ENCODE results near the gene DGKB.

The DGKB gene

DNA sequence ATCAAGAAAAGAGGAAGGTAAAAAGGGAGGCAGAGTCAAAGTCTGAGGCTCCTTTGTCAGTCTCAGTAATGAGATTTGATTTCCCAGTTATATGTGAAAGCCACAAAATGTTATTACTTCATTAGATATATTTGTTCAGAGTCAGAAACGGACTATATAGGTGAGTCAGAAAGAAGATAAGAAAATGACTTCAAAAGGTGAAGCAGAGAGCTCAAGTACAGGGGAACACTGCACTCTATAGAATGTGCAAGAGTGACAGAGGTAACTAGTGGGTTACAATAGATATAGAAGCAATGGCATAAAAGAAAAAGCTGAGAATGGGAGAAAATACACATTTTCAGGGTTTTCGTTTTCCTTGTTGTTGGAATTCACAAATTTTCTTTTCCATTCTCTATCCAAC is 43.3 kb downstream of the DGKB start:
- no peak for DNase-seq (ENCODE audit: low spot score)

DNA sequence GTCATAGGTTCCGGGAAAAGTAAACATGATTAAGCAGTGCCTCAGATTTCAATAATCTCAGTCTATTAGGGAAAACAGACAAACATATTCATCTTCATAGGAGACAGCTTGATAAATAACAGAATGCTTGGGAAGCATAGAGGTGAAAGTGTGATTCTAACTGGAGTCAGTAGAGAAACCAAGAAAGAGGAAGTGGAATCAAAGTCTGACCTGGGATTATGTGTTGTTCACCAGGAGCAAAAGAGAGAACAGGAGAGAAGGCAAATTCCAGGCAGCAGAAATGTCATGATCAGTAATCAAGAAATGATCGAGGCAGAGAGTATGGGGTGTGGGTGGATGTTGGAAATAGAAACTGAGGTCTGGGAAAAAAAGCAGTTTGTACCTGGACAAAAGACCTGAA is 43.7 kb downstream of the DGKB start:
- no peak for DNase-seq (ENCODE audit: low spot score)

DNA sequence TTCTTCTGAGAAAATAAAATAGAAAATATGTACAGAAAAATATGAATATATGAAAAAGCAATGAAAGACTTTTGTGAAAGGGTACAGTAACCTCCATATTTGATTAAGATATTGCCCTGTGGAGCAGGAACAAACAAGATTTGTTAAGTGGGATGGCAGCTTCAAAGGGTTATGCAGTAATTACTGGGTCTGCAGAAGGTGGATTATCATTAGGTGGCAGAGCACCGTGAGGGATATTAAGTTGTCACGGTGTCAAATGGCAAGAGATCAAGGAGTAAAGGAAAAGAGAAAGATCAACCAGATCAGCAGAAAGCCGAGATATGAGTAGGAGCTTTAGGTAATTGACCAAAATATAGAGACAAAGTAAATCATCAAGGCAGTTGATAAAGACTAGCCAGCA is 44.1 kb downstream of the DGKB start:
- DNase-seq (ENCODE audit: low spot score): no peak

DNA sequence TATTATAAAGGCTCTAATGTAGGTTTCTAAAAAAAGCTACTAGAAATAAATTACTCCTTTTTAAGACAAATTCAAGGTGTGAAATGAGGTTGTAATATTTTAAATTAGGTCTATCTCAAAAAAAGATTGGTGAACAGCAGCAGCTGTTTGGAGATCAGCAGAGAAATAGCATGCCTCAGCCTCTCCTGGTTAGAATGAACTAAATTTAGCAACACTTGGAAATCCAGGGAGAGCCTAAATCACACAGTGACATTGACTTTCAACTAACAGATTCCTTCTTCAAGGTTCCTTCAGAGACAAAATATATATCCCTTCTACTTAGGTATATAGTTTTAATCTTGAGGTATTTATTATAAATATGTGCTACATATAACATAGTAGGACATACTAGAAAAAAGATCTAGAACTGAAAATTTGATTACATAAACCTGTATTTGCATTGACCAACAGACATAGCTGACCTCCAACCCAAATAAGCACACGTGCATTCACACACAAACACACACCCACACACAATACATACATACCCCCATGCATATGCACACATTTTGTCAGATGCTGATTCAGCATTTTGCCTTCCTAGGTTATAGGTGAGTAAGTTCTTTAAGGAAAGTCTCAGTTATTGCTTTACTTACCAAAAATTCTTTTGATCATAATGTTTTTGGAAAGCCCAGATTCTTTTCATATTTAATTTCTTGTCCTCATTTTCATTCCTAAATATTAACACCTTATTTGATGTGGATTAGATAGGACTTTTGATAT is 47.3 kb downstream of the DGKB start:
- DNase-seq (ENCODE audit: low spot score): no peak

DNA sequence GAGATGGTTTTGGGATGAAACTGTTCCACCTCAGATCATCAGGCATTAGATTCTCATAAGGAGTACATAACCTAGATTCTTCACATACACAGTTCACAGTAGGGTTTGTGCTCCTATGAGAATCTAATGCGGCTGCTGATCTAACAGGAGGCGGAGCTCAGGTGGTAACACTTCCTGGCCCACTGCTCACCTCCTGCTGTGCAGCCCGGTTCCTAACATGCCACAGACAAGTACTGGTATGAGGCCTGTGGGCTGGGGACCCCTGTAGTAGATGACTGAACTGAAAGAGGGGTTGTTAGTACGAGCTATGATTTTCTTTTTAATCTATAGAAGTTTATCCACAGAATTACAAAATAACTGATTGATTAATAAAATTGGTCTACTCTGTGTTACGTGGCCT is 48.1 kb downstream of the DGKB start:
- no peak for DNase-seq (ENCODE audit: low spot score)

DNA sequence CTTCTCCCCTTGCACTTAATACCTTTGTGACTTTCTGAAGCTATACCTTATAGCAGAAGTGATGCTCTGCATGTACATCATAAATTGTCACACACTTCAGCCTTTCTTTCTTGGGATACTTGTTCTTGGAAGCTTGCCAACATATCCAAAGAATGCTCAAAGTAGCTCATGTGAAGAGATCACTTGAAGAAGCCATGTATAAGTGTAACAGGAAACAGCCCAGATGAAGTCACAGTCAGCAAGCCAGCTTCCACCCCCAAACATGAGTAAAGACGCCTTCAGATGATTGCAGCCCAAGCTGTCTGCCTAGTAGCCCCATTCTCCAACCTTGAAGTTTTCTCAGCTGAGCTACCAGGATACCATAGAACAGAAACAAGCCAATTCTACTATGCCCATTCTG is 50.9 kb downstream of the DGKB start:
- no peak for DNase-seq (ENCODE audit: low spot score)

DNA sequence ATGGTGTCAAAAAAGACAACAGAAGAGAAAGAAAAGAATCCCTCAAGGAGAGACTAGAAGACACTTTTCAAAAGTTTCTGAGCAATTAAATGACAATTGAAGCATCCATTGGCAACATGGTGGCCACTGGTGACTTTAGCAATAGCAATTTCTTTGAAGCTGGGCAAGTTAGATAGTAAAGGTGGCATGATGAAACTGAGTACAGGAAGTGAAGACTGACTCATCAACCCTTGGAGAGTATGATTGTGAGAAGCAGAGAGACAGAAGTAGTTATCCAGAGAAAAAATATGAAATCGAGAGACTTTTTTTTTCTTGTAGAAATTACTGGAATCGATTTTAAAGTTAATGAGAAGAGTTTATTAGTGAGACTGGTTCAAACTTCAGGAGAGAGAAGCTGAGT is 52.5 kb downstream of the DGKB start:
- no peak for DNase-seq (ENCODE audit: low spot score)

DNA sequence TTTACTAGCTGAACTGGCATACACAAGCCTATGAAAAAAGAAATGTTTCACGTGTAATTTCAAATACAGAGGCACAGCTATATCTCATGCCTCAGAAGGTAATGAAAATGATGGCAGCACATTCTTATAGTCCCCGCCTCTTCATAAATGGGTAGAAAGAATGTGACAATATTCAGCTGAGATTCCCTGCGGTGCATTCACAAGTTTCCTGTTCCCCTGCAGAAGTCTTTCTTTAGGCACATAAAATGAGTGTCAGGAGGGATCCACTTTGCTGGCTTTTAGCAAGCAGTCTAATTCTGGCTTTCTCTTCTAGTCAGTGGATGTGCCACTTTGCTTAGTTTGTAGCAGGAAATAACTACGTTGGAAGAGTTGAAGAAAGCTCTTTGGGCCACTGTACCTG is 56.1 kb downstream of the DGKB start:
- DNase-seq (ENCODE audit: low spot score): no peak

DNA sequence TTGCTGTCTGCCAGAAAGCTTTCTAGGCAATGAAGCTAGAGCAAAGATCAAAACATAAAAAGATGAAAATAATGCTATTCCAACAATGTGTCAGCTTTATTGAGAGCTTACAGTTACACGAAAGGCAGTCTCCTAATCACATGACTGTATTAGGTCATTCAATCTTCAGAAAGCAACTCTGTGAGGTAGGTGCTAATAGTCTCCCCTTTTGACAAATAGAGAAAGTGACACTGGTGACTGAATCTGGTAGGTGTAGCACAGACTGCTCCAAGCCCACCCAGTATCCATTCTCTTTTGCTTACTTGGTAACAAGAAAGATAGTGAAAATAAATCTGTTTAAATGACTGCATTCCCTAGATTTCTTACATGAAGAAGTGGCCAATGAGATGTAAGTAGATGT is 58.8 kb downstream of the DGKB start:
- DNase-seq (ENCODE audit: low spot score): no peak

DNA sequence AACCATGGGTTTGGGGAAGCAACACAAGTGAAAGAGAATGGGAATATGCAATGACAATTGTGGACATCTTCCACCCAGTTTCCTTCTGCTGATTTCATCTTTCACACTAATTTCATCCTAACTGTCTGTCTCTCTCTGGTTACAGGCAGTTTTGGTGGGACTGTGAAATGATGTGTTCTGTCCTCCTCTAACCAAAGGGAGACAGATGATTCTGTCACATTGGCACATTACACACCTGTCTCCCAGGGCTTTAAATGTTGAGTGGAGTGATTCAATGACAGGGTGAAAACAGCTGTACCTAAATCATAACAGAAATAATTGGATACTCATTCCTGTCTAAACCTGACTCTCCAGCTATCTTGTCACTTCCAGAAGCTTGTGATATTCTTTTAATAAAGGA is 60.0 kb downstream of the DGKB start:
- no peak for DNase-seq (ENCODE audit: low spot score)

DNA sequence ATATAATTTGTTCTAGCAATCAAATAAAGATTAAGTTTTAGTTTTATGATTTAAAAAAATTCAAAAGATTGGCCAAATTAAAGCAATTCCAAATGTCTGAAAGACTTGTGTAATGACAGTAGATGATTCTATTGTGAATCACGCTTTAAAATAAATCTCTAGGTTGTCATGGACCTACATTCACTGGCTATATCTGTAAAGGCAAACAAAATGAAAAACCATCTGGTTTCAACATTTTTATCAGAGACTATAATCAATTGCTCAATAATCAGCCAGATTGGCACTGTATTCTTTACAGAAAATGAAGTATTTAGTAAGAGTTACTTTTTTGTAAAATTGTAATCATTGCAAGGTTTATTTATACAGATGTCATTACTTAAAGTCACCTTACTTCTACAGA is 60.7 kb downstream of the DGKB start:
- DNase-seq (ENCODE audit: low spot score): no peak

DNA sequence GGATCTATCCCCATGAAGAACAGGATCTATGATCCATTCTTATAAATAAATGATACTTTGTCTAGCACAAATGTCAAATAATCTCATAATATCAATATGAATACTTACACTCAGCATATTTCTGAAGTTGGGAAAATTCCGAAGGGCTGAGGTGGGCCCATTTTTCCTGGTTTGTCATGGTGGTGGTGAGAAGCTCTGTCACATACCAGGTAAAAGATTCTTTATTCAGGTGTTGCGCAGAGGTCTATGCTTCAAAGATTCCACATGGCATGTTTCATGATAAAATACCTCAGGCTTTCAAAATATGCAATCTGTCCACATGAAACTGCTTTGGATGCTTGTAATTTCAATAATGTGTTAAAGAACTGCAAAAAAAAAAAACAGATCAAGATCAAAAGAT is 61.5 kb downstream of the DGKB start:
- no peak for DNase-seq (ENCODE audit: low spot score)

DNA sequence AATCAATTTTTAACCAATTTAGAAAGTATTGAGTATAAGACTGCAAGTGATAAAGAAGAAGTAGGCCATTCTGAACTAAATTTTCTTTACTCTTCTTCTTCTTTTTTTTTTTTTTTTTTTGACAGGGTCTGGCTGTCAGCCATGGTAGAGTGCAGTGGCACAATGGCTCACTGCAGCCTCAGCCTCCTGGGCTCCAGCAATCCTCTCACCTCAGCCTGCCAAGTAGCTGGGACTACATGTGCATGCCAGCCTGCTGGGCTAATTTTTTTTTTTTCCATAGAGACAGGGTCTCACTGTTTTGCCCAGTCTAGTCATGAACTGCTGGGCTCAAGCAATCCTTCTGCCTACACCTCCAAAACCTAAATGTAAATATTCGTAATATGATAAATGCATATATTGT is 63.2 kb downstream of the DGKB start:
- no peak for DNase-seq (ENCODE audit: low spot score)

DNA sequence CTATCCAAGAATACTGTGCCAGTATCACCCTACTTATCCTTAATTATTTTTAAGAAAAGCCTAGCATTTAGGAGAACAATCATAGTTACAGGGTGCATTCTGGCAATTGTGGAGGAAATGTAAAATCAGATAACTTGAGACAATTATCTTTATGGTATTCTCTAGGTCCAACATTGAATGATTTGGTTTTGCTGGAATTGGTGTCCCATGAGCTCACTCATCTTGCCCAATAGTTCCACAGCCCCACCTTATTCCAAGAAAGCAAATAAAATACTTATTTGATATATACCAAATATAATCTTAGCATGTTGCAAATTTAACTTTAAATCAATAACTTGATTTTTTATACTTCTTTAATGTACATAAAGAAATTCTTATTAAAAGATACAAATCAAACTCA is 65.3 kb downstream of the DGKB start:
- no peak for DNase-seq (ENCODE audit: low spot score)

DNA sequence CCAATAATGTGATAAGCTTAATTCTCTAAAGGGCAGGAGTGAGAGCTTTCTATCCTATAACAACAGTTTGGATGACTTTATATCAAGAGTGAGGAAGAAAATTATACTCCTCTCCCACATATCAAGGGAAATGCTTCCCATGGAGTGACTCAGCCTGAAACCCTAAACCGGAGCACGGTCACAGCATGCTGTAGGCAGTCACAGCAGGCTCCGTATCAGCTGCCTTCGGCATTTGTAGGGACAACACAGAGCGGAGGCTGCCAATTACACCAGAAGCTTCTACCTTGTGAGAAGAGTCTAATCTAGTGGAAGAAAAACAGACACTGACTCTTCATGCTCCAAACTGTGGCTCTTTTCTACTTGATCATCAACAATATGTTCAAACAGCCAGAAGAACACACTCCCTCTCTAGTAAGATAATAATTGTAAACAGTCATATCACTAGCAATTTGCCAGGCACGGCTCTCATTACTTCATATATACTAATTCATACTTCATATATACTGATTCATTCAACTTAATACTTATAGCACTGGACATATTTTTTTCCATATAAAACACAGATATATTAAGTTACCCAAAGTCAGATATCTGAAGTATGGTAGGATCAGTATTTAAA is 65.9 kb downstream of the DGKB start:
- DNase-seq (ENCODE audit: low spot score): no peak

DNA sequence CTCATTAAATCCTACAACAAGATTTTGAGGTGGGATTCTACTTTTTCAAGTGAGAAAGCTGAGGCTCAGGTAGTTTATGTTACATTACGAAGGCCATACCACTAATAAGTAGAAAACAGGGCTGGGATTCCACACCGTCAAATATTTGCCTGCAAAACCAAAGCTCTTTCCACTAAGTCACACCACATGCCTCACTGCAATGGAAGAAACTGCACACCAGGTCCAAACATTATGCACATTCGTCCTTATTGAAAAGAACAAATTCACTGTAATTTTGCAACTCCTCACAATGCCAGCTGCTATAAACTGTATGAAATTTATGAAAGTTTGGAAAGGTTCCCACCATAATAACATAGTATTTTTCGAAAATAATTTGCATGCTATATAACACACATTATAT is 66.5 kb downstream of the DGKB start:
- no peak for DNase-seq (ENCODE audit: low spot score)

DNA sequence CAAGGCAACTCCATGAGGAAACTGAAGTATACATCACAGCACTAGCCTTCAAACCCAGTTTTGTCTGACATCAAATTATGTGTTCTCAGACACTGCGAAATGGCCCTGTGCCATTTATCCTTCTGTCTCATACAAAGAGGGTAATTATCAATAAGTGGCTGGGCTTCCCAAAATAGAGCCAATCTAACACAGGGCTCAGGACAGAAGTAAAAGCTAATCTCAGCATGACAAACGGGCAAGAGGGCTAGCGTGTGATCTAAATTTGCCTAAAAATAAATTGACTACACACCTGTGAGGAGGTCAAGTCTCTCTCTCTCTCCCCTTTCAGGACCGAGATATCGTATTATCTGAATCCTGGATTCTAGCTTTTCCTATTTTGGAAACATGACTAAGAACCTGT is 67.2 kb downstream of the DGKB start:
- no peak for DNase-seq (ENCODE audit: low spot score)

DNA sequence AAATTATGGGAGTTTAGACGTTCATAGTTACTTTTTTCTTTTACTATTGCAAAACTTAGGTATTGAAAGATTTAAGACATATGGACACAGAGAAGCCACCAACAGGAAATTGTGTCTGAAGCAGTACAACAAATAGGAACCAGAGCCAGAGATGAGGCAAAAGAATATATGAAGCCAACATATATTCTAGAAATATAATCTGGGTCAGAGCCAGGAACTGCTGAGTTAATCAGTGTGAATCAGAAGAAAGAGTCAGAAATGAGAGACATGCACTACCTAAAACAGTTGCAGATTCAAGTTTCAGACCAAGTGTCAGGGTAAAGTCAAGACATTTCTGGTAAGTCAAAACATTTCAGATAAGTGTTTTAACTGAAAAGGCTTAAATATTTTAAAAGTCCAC is 67.7 kb downstream of the DGKB start:
- DNase-seq (ENCODE audit: low spot score): no peak

DNA sequence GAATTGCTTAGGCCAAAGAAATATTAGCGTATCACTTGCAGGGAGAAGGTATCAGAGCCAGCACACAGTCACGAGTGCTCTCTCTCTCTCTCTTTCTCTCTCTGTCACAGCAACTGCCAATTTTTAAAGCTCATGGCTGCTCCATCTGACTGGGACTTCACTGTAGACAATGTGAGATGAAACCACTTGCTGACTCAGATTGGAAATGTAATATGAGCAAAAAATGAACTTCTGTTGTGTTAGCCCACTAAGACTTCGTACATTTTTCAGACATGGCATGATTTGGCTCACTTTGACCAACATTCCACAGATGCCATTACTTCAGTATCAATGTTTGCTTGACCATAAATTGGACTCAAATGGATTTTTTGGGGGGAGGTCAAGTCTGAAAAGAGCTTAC is 68.1 kb downstream of the DGKB start:
- DNase-seq (ENCODE audit: low spot score): no peak

DNA sequence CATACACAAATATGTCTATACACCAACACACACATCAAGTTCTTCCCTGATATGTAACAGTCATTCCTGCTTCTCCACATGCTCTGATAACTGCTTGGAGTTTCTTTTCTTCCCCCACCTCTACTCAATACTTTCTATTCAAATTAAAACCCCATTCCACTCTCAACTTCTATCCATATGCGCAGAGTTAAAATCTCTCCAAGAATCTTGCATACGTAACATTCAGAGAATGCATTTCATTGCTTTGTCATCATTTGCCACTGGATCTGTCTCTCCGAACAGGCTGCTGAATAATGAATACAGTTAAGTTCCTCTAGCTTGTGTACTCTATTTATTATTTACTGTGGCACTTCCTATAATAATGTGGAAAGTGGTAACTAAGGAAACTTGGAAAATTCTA is 68.8 kb downstream of the DGKB start:
- DNase-seq (ENCODE audit: low spot score): no peak

DNA sequence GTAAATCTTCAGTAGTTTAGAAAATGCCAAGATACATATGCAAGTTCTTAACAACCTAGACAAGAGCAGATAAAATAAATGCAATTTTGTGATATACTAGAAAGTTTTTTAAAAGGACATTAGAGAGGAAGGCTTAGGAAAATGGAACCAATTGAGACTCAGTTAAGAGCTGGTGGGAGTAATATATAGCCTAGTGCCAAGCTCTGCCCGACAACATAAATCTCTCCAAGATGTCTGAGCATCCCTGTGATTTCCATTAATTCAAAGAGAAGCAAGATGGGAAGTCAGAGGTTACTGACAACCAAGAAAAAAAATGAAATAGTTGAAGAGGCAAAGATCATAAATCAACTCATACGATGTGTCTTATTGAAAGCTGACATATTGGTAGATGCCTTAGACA is 74.5 kb downstream of the DGKB start:
- DNase-seq (ENCODE audit: low spot score): no peak

DNA sequence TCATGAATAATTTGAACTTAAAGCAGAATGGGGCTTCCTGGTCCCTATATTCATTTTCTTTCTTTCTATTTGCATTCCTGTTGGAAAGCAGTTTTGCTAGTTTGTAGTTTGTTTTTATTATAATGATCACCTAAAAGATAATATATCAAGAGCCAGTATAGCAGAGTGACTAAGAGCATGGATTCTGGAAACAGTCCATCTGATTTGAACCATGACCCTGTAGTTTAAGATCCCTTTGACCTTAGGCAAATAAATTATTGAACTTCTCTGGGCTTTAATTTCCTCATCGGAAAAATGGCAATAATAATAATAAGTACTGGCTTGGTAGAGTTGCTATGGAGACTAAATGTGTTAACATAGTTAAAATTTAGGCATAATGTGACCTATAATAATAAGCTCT is 76.1 kb downstream of the DGKB start:
- no peak for DNase-seq (ENCODE audit: low spot score)

DNA sequence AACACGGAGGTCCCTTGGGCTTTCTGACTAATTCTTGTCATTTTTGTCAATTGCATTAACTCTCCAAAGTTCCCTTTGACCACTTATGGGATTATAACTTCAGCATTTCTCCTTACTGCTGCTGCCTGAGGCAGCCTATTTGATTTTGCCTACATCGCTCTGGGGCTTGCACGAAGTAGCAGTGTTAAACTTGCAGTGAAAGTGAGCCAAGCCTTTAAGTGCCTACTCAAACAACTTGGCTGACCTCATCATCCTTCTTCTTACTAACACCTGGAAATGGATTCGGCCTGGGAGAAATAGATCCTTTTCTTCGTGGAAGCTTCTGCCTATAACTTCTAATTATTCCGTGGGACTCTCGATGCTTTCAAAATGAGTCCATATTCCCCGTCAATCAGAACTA is 76.6 kb downstream of the DGKB start:
- no peak for DNase-seq (ENCODE audit: low spot score)

DNA sequence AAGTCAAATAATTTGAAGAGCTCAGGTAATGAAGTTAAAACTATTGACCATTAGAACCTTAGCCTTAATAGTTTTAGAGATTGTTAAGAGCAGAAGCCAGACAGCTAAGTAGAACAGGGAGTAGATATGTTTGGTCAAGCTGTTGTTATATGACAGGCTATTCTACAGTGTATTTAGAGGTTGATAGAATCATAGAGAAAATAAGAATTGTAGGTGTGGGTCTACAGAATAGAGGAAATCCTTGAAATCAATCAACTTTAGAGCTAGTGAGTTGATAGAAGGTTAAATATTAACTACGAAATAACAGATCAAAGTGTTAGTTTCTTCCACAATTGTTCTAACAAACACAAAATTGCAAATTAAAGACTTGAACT is 80.1 kb downstream of the DGKB start:
- no peak for DNase-seq (ENCODE audit: low spot score)

Measured in COLO829 (cell line).